GM21390 (cell line): ENCODE data around the gene BLVRA.
"Not testable (repeated sequence)": the region's sequence is repeated elsewhere in the genome, so short reads cannot be mapped to it uniquely, and the experiment has no call there.

Experiments
- ATAC-seq: cut with Tn5 transposase; IDR thresholded peaks from one replicate; pipeline ENCODE4 v1.9.1; 2021; ENCODE audit not compliant: unreplicated experiment

BLVRA gene, protein sequence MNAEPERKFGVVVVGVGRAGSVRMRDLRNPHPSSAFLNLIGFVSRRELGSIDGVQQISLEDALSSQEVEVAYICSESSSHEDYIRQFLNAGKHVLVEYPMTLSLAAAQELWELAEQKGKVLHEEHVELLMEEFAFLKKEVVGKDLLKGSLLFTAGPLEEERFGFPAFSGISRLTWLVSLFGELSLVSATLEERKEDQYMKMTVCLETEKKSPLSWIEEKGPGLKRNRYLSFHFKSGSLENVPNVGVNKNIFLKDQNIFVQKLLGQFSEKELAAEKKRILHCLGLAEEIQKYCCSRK

DNA sequence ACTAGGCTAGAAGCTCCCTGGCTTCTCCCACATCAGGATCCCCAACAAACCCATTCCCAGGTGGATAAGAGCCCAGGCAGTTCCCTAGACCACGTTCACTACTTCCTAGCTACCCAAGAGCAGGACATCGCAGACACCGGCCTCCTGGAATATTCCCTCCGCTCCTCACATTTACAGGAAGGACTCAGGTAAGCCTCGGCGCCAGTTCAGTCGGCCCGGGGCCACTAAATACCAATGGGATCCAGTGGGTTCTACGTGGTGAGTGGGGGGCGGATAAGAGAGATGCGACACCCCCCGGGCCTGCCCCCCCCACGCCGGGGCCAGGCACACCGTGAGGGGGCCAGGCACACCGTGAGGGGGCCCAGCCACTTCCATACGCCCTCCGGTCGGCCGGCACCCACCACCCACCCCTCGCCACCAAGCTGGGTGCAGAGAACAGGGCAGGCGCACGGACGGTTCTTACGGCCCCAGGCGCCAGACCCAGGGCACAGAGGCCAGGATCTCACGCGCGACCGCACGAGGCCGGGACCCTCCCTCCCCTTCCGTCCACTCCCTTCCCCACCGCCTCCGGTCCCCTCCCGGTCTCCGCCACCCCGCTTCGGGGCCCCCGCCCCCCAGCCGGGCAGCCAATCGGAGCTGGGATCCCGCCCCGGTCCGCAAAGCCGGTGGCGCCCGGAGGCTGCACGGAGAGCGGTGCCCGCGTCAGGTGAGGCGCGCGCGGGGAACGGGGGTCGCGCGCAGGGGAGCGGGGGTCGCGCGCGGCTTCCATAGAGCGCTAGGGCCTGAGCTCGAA, at the start of gene BLVRA:
Gene BLVRA (plus strand): TSS at position 652 of the 793 bp plus-strand sequence. CDS start 12,479 bp downstream, outside the sequence.
- peak; percentile 74 for ATAC-seq

GRCh38 chr7:43711503-43711902, 47.0 kb upstream of the BLVRA start:
- ATAC-seq: no peak

GRCh38 chr7:43715966-43716365, 42.5 kb upstream of the BLVRA start:
- ATAC-seq: not testable (repeated sequence)

GRCh38 chr7:43716598-43716997, 41.9 kb upstream of the BLVRA start:
- ATAC-seq: no peak

- no peak for ATAC-seq
Observed at GRCh38 chr7:43721193-43721806, 37.2 kb upstream of the BLVRA start.

DNA sequence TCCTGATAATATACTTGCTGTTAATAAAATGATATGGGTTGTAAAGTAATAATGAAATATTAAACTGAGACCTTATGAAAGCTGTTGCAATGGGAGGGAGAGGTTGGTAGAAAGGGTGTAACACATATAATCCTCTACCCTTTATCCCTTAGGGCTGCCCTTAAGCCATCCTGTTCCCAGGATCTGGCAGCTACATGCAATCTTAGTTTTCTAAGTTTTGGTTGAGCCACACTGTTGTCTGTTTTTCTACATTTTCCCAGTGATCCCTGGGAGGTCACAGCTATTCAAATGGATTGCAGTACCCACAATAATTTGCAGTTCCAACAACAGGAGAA, 35.5 kb upstream of the BLVRA start:
- ATAC-seq: no peak

- no peak for ATAC-seq
Observed at GRCh38 chr7:43725251-43725650, 33.2 kb upstream of the BLVRA start.

- no peak for ATAC-seq
Observed at GRCh38 chr7:43726466-43726865, 32.0 kb upstream of the BLVRA start.

DNA sequence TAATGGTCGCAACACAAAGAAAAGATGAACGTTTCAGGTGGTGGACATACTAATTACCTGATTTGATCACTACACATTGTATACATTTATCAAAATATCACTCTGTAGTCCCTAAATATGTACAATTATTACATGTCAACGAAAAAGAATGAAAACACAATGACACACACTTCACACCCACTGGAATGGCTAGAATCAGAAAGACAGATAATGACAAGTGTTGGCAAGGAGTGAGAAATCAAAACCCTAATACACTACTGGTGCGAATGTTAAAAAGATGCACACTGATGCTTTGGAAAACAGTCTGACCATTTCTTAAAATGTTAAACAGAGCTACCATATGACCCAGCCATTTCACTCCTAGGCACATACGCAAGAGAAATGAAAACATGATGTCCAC, 31.5 kb upstream of the BLVRA start:
- no peak for ATAC-seq

GRCh38 chr7:43727494-43727893, 31.0 kb upstream of the BLVRA start:
- ATAC-seq: no peak

DNA sequence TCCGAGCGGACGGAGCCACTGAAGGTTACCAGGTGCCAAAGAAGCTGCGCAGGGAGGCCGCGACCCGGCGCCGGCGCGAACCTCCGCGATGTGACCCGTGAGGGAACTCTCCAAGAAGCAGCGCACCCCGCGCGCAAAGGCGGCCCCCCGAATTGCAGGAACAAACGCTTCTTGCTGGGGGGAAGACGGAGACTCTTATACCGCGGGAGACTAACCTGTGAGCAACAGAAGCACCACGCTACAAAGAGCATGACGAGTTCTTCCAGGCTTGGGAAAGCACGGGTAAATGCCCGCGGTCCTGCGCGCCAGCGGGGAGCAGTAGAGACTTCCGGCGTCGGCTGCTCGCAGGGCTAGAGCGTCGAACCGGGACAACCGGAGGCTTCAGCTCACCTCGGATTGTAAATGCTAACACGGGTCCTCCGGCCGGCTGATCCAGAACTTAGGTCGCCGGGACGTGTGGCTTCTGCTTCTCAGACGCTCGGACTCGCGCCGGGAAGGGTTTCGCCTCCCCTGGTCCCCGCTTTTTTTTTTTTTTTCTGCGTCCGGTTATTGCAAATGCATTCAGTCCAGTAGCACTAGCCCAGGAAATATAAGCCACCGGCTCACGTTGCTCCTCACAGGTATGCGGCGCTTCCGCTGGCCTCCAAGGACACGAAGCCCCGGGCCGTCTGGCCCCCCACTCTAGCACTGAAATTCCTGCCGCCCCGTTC, 29.1 kb upstream of the BLVRA start, which contains the start of gene COA1:
Gene COA1 (minus strand): TSS at position 310 of the 710 bp plus-strand sequence. CDS start 80,909 bp downstream, outside the sequence.
- ATAC-seq: peak; percentile 85

DNA sequence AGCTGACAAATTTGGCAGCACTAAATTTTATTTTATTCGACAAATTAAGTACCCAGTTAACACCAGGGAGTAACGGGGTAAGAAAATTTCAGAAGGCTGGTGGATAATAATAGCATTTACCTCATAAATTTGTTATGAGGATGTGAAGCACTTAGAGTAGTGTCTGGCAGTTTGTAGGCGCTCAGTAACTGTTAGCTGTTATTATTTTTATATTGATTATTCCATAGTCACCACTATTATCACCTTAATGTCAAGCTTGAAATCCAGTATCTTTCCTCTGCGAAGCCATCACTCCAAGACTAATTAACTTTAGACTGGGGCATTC, 28.6 kb upstream of the BLVRA start:
- ATAC-seq: peak; percentile 12

DNA sequence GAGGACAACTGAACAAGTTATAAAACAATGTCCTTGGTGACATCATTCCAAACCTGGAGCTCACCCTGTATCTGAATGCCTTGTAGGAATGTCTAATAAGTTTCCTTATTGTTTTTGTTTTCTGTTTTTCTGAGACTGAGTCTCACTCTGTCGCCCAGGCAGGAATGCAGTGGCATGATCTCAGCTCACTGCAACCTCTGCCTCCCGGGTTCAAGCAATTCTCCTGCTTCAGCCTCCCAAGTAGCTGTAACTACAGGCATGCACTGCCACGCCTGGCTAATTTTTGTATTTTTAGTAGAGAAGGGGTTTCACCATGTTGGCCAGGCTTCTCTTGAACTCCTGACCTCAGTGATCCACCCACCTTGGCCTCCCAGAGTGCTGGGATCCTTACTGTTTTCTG, 27.0 kb upstream of the BLVRA start:
- not testable (repeated sequence) for ATAC-seq

- not testable (repeated sequence) for ATAC-seq
Observed at GRCh38 chr7:43734575-43735332, 23.7 kb upstream of the BLVRA start.

GRCh38 chr7:43735403-43735801, 23.1 kb upstream of the BLVRA start:
- peak; percentile 26 for ATAC-seq

- ATAC-seq: peak; percentile 68
Observed at GRCh38 chr7:43735802-43736603, 22.5 kb upstream of the BLVRA start.

DNA sequence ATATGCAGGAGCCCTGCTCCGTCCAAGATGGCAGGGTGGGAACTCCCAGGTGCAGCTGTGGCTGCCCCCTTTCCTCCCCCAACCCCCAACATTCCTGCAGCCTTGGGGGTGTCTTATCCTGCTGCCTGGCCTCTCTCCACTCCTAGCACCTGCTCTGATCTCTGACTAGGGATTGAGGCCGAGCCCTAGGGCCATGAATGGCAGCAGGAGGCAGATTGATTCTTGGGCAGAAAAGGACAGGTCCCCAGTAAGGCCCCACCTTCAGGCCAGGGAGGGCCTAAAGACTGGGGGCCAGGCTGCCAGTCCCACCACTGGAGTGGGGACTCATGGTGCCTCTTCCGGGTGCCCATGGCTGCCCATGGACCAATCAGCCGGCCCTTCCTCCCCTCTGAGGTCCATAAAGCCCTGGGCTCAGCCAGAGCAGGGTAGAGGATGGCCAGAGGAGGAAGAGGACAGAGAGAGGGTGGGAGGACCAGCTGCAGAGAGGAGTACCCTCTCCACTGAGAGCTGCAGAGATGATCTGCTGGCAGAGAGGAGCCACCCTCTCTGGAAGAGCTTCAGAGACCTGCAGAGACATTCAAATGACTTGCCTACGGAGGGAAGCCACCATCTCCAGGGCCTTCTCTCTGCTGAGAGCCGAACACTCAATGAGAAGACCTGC, 20.9 kb upstream of the BLVRA start:
- no peak for ATAC-seq

DNA sequence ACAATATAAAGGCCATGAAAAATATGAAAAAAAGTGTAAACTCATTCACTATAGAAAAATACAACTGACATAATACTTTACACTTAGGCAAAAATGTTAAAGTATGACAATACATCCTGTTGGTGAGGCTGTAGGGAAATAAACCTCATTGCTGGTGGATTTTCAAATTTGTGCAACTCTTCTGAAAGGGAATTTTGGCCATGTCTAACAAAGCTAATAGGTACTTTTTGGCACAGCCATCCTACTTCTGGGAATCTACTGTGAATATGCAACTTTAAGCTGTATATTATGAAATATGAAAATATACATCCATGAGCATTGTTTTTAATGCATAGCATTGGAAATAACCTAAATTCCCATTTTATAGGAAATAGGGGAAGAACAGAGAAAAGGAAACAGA, 15.8 kb upstream of the BLVRA start:
- ATAC-seq: no peak
